ENCODE measurements around the gene UBE2Z.
A peak's percentile ranks its signal among the peaks of the same experiment; 100 is the strongest.

GRCh38 chr17:48954300-48954755 lies 46.1 kb downstream of the UBE2Z start:
- TF ChIP-seq ZNF660 (tag by site-specific recombination; IDR thresholded peaks at IDR 0.05) = no peak
- TF ChIP-seq CTCF (tag by site-specific recombination; IDR thresholded peaks at IDR 0.05) = peak; percentile 73
- no peak for TF ChIP-seq ZNF138 (tag by site-specific recombination; IDR thresholded peaks at IDR 0.05; ENCODE audit: borderline replicate concordance)
- TF ChIP-seq SP2 (tag by site-specific recombination; IDR thresholded peaks at IDR 0.05) = no peak
- TF ChIP-seq ZNF362 (tag by site-specific recombination; IDR thresholded peaks at IDR 0.05) = no peak
- no peak for TF ChIP-seq HOXA7 (CRISPR knock-in tag; IDR thresholded peaks at IDR 0.05; ENCODE audit: borderline replicate concordance)
- no peak for TF ChIP-seq ZBTB49 (tag by site-specific recombination; IDR thresholded peaks at IDR 0.05; ENCODE audit: low read depth)
- no peak for TF ChIP-seq REST (tag by site-specific recombination; IDR thresholded peaks at IDR 0.05)
- TF ChIP-seq MYNN (tag by site-specific recombination; IDR thresholded peaks at IDR 0.05; ENCODE audit: borderline replicate concordance) = no peak
- no peak for TF ChIP-seq ZNF174 (tag by site-specific recombination; IDR thresholded peaks at IDR 0.05)
- TF ChIP-seq ZSCAN30 (tag by site-specific recombination; IDR thresholded peaks at IDR 0.05) = no peak; the same call in 1 of the 2 replicates
- no peak for TF ChIP-seq ZNF274 (IDR thresholded peaks at IDR 0.05; ENCODE audit: low read length)
- TF ChIP-seq ZNF274 (tag by site-specific recombination; IDR thresholded peaks at IDR 0.05; ENCODE audit: borderline replicate concordance) = no peak
- peak; percentile 54; the same call in 1 of the 2 replicates for TF ChIP-seq KLF17 (tag by site-specific recombination; IDR thresholded peaks at IDR 0.05)

Data from HEK293 (cell line).